ENCODE measurements around the gene HHAT. TPM values are rescaled to one million over a fixed set of nuclear protein-coding genes. Genes with fewer than 3 reads are reported as not detected.

HHAT gene
- total RNA-seq, 2 experiments from 2014 or later: 0.76 to 1.3 TPM

DNA sequence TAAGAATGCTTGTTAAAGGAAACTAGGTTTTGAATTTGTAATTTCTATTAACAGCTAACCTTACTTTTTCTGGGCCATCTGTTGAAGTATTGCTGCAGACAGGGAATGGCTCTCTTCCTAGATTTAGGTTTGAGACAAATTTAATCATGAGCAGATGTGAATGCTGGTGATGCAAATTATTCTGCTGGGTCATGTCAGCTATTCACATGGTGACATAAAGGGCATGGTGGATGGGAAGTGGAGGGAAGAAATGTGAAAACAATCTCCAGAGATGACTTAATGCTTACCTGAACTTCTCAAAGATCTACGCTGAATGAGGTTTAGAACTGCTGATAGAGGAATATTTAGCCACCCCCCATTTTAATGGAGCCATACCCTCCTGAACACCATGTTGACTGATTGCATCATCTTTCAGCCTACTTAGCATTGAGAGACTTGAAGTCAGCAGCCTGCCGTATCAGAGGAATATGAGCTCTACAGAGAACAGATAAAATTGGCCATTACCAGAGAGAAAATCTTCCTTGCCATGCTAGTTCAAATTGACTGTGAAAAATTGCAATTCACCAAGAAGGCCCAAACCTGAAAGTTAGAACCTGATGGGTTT lies 138.8 kb downstream of the HHAT start:
- POLR2A ChIA-PET: no interaction called here
- H3K27me3 Mint-ChIP-seq: peaks cover 29% of the 10 kb centered on the region
- peaks cover 13% of the 10 kb centered on the region for H3K4me1 Mint-ChIP-seq
- DNase-seq: no peak
- no peaks in the 10 kb centered on the region for H3K9me3 Mint-ChIP-seq
- CTCF ChIA-PET: no interaction called here
- H3K4me3 Mint-ChIP-seq: no peak overlapping the region
- no peak overlapping the region for H3K27ac Mint-ChIP-seq
- H3K36me3 Mint-ChIP-seq (ENCODE audit: low read depth): no peaks in the 10 kb centered on the region

DNA sequence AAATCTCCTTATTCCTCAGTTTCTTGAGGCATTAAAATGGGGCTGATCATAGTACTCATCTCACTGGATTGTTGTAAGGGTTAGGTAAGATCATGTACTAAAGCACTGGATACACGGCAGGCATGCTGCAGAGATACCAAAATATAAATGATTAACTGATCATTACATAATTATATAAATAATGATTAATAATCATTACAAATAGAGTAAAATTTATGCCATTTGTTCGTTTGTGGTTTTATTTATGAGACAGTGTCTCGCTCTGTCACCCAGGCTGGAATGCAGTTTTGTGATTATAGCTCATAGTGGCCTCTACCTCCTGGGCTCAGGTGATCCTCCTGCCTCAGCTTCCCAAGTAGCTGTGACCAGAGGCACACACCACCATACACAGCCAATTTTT lies 140.7 kb downstream of the HHAT start:
- Mint-ChIP-seq H3K27ac (no peak overlapping the region), H3K9me3 (no peaks in the 10 kb centered on the region), H3K27me3 (peaks cover 15% of the 10 kb centered on the region), H3K36me3 (ENCODE audit: low read depth) (no peaks in the 10 kb centered on the region), H3K4me3 (no peak overlapping the region), H3K4me1 (peaks cover 11% of the 10 kb centered on the region)
- ChIA-PET CTCF (no interaction called here), POLR2A (no interaction called here)
- DNase-seq: no peak

DNA sequence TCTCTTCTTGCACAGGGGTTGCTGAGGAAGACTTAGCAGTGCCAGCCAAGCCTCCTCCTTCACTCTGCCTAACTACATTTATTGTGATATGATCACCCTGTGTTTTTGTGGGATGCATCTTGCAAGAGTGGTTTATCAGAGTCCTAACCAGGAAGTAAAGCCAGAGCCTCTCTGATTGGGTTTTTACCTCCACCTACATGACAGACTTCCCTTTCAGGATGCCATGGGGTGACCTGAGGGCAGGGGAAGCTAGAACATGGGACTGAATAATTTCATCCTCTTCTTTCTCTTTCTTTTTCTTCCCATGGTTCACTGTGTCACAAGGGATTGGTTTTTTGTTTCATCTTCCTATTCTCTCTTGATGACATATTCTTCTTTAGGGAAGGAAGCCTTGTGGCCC lies 146.6 kb downstream of the HHAT start:
- Mint-ChIP-seq H3K4me1 (no peaks in the 10 kb centered on the region), H3K9me3 (no peaks in the 10 kb centered on the region), H3K4me3 (no peak overlapping the region), H3K36me3 (ENCODE audit: low read depth) (no peaks in the 10 kb centered on the region), H3K27me3 (peaks cover 5% of the 10 kb centered on the region), H3K27ac (no peak overlapping the region)
- ChIA-PET POLR2A (no interaction called here), CTCF (no interaction called here)
- DNase-seq: no peak

DNA sequence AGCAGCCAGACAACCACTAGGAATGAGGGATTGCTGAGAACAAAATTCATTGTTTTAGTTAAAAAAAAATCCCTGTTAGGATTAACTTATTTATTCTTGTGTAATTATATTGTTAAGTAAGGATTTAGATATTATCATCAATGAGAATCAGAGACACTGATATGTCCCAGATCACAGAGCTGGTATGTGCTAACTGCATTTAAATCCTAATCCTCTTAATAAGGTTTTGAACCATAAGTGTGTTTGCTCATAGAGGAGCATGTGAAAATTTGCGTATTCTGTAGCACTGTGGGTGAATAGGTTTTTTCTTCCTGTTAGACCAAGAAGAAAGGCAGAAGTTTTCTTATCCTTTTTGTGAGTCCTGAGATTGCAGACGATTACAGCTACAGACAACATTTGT lies 147.1 kb downstream of the HHAT start:
- no peaks in the 10 kb centered on the region for H3K4me1 Mint-ChIP-seq
- CTCF ChIA-PET: no interaction called here
- no peaks in the 10 kb centered on the region for H3K36me3 Mint-ChIP-seq (ENCODE audit: low read depth)
- DNase-seq: no peak
- H3K27ac Mint-ChIP-seq: no peak overlapping the region
- no peaks in the 10 kb centered on the region for H3K9me3 Mint-ChIP-seq
- peaks cover 5% of the 10 kb centered on the region for H3K27me3 Mint-ChIP-seq
- POLR2A ChIA-PET: no interaction called here
- H3K4me3 Mint-ChIP-seq: no peak overlapping the region

DNA sequence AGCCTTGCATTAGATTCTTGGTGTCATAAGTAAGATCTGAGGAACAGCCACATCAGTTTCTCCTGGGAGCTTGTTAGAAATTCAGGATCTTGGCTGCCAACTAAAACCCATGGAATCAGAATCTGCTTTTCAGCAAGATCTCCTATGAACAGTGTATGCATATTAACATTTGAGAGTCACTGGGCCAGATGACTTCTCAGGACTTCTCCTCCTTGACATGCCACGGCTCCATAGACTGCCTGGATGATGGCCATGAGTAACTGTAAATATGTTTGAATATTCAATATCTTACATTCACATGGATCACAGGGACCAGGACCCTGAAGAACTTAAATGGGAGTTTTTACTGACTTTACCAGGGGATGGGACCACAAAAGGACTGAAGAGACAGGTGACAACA lies 148.0 kb downstream of the HHAT start:
- H3K9me3 Mint-ChIP-seq: no peaks in the 10 kb centered on the region
- CTCF ChIA-PET: no interaction called here
- POLR2A ChIA-PET: no interaction called here
- H3K27ac Mint-ChIP-seq: no peak overlapping the region
- H3K4me3 Mint-ChIP-seq: no peak overlapping the region
- peaks cover under 1% of the 10 kb centered on the region for H3K27me3 Mint-ChIP-seq
- no peaks in the 10 kb centered on the region for H3K36me3 Mint-ChIP-seq (ENCODE audit: low read depth)
- H3K4me1 Mint-ChIP-seq: no peaks in the 10 kb centered on the region
- DNase-seq: no peak

DNA sequence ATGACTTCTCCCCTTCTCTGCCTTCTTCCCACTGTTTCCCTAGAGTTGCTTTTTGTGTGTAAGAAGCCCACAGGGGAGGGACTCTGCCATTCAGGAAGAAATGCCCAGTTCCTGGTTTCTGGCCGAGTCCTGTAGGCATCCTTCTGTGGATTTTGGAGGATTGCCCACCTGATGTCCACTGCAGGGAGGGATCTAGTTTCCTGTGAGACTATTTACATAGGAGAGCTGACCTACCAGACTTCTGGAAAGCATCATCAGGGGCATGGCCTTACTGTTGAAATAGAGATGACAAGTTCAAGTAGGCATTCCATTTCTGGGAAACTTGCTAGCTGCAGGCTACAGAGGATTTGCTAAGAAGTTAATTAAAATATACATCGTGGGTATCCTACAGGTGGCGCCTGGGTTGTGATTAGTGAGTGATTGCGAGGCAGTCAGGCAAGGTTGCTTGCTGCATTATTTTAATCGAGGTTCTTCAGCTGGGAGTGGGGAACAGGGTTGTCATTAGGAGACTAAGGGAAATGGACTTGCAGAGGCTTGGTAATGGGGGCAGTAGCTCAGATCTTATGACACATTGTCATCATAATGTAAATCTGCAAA lies 148.7 kb downstream of the HHAT start:
- no peak overlapping the region for H3K4me3 Mint-ChIP-seq
- no peaks in the 10 kb centered on the region for H3K27me3 Mint-ChIP-seq
- CTCF ChIA-PET: no interaction called here
- no peak for DNase-seq
- H3K9me3 Mint-ChIP-seq: no peaks in the 10 kb centered on the region
- H3K4me1 Mint-ChIP-seq: no peaks in the 10 kb centered on the region
- POLR2A ChIA-PET: no interaction called here
- no peaks in the 10 kb centered on the region for H3K36me3 Mint-ChIP-seq (ENCODE audit: low read depth)
- no peak overlapping the region for H3K27ac Mint-ChIP-seq

DNA sequence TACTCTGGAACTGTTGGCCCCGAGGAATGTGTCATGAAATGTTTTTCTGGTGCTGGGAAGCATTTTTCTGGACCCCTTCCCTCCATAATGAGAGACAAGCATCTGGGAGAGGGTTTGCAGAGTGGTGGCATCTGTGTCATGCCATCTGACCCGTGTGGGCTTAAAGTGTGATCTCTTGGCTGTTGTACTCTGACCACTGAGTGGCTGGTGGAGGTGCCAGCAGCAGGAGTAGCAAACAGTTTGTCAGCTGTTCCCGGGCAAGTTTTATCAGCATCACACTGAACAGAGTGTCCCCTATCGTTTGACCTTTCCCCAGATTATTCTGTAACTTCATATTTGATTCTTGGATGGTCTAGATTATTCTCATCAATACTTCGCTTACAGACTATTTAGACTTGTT lies 150.1 kb downstream of the HHAT start:
- Mint-ChIP-seq H3K27me3 (no peaks in the 10 kb centered on the region), H3K27ac (no peak overlapping the region), H3K36me3 (ENCODE audit: low read depth) (no peaks in the 10 kb centered on the region), H3K4me3 (no peak overlapping the region), H3K9me3 (no peaks in the 10 kb centered on the region), H3K4me1 (no peaks in the 10 kb centered on the region)
- ChIA-PET CTCF (no interaction called here), POLR2A (no interaction called here)
- no peak for DNase-seq

DNA sequence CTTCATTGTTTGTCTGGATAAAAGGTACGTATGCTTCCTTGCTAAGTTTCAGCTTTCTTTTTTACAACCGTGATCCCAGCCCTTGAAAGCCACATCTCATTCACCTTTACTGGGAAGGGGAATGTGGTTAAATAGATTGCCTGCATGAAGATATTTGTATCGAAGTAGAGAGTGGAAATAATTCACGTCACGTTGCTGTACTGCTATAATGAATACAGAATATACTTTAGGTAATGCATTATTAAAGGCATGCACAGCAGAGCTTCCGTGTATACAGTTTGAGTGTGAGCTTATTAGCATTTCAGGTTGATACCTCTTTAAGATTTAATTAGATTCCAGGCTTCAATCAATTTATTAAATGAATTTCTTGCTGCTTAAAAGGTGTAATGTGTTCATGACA lies 153.8 kb downstream of the HHAT start:
- POLR2A ChIA-PET: no interaction called here
- H3K4me3 Mint-ChIP-seq: no peak overlapping the region
- no peaks in the 10 kb centered on the region for H3K9me3 Mint-ChIP-seq
- CTCF ChIA-PET: no interaction called here
- peaks cover 4% of the 10 kb centered on the region for H3K4me1 Mint-ChIP-seq
- no peak overlapping the region for H3K27ac Mint-ChIP-seq
- H3K27me3 Mint-ChIP-seq: no peaks in the 10 kb centered on the region
- no peak for DNase-seq
- H3K36me3 Mint-ChIP-seq (ENCODE audit: low read depth): no peaks in the 10 kb centered on the region

DNA sequence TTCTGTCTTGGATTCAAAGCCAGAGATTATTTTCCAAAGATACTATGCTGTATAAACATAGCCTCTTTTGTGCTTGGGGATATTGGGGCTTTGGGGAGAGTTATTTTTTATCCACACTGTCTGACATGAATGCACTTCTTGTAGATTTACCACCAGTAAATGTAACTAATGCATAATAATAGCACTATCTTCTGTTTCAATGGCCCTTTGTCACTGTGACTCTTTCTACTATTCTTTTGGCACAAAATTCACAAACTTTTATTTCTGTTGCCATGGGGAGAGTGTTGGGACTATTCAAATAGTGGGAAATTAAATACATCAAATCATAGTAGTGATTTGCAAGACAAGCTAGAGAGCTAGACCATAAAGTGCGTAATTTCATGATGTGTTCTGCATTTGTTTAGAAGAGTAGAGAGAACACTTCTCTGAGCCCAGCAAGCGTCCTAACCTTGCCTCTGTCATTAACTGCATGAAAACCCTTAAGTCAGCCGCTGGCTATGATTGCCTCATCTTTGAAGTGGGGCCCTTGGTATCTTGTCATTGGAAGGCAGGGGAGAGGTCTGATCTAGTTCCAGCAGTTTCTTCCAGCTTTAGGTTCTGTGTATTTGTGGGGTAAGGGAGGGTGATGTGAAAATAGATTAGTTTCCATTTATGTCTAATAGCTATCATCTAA lies 154.4 kb downstream of the HHAT start:
- no peaks in the 10 kb centered on the region for H3K9me3 Mint-ChIP-seq
- no peak overlapping the region for H3K4me3 Mint-ChIP-seq
- H3K27ac Mint-ChIP-seq: no peak overlapping the region
- H3K27me3 Mint-ChIP-seq: no peaks in the 10 kb centered on the region
- POLR2A ChIA-PET: no interaction called here
- no peak for DNase-seq
- no peaks in the 10 kb centered on the region for H3K36me3 Mint-ChIP-seq (ENCODE audit: low read depth)
- H3K4me1 Mint-ChIP-seq: peaks cover 4% of the 10 kb centered on the region
- CTCF ChIA-PET: interaction anchor here (0.6 kb wide), 1 partner anchor 160 kb away, joined by 4 read pairs; no protein-coding TSS in a partner anchor

DNA sequence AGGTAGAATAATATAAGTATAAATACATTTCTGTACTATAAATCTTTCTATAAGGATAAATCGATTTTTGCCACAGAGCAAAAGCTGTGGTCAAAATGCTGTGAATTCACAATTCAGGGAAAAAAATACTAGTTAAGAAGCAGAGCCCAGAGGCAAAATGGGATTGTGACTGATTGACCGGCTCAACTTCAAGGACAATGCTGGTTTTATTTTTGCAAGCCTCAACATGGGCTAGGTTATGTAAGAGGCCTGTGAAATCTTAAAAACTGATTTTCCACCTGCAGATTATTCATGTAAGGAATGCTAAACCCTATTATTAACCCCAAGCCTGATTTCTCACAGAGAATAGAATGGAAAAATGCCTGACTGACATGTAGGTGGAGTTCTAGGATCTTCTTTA lies 155.1 kb downstream of the HHAT start:
- H3K9me3 Mint-ChIP-seq: no peaks in the 10 kb centered on the region
- no peaks in the 10 kb centered on the region for H3K36me3 Mint-ChIP-seq (ENCODE audit: low read depth)
- POLR2A ChIA-PET: no interaction called here
- no peaks in the 10 kb centered on the region for H3K27me3 Mint-ChIP-seq
- no peak overlapping the region for H3K27ac Mint-ChIP-seq
- no peak for DNase-seq
- H3K4me1 Mint-ChIP-seq: peaks cover 6% of the 10 kb centered on the region
- H3K4me3 Mint-ChIP-seq: no peak overlapping the region
- CTCF ChIA-PET: interaction anchor here (0.6 kb wide), 1 partner anchor 159 kb away, joined by 4 read pairs; no protein-coding TSS in a partner anchor

DNA sequence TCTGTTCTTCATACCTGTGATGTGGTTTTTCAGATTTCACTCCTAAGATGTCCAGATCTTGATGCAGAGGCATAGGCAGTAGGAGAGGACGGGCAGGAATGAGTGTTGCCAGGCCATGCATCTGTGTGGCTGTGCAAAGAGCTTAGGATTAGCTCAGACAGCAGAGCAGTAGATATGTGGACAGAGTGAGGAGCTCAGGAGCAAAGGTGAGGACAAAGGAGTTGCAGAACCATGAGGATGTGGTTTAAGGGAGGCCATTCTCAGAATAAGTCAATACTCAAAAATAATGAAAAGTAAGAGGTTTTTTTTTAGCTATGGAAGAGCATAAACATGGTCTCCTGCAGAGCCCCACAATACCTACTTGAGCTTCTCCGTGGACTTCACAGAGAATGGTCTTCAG lies 158.3 kb downstream of the HHAT start:
- no peaks in the 10 kb centered on the region for H3K36me3 Mint-ChIP-seq (ENCODE audit: low read depth)
- CTCF ChIA-PET: no interaction called here
- POLR2A ChIA-PET: no interaction called here
- H3K27me3 Mint-ChIP-seq: no peaks in the 10 kb centered on the region
- no peak overlapping the region for H3K27ac Mint-ChIP-seq
- H3K4me1 Mint-ChIP-seq: peaks cover 6% of the 10 kb centered on the region
- DNase-seq: no peak
- H3K9me3 Mint-ChIP-seq: no peaks in the 10 kb centered on the region
- H3K4me3 Mint-ChIP-seq: no peak overlapping the region

DNA sequence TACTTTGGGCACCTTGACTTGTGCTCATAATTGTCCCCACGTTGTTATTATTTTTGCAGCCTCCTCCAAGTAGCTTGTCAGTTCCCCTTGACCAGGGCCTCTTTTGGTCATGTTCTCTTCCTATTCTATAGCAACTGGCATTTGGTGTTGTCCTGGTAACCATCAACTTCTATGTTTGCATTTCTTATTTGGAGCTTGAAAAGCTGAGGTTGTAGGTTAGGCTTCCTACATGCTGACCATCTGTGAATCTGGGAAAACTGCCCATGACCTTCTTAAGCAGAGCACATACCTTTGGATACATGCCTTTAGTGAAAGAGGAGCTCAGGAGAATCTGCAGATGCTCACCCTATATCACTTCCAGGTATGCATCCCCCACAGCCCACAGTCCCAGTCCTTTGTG lies 160.8 kb downstream of the HHAT start:
- CTCF ChIA-PET: no interaction called here
- Mint-ChIP-seq H3K27ac (no peak overlapping the region), H3K36me3 (ENCODE audit: low read depth) (no peaks in the 10 kb centered on the region)

DNA sequence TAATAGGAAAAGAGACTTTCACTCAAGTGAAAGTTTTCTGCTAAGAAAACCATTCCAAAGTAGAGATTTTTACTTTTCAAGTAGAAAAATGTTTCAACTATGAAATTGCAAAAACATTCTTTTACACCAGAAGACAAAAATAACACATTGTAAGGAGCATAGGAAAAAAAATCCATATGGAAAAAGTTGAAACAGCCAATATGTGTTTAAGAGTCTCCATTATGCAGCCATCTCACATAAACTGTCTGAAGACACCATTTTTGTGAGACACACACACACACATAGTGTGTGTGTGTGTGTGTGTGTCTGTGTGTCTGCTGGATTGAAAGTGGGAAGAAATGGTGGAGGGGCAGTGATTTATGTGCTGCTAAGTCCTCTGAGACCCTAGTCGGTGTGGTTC lies 162.1 kb downstream of the HHAT start:
- Mint-ChIP-seq H3K4me3 (no peak overlapping the region), H3K9me3 (no peaks in the 10 kb centered on the region), H3K27me3 (no peaks in the 10 kb centered on the region), H3K36me3 (ENCODE audit: low read depth) (no peaks in the 10 kb centered on the region), H3K4me1 (peaks cover 6% of the 10 kb centered on the region), H3K27ac (no peak overlapping the region)
- POLR2A ChIA-PET: no interaction called here
- DNase-seq: no peak
- CTCF ChIA-PET: no interaction called here

More for the DNA sequence above, 160.8 kb downstream of the HHAT start:
- no peak for DNase-seq
- POLR2A ChIA-PET: no interaction called here
- Mint-ChIP-seq H3K27me3 (no peaks in the 10 kb centered on the region), H3K9me3 (no peaks in the 10 kb centered on the region), H3K4me1 (peaks cover 6% of the 10 kb centered on the region), H3K4me3 (no peak overlapping the region)

DNA sequence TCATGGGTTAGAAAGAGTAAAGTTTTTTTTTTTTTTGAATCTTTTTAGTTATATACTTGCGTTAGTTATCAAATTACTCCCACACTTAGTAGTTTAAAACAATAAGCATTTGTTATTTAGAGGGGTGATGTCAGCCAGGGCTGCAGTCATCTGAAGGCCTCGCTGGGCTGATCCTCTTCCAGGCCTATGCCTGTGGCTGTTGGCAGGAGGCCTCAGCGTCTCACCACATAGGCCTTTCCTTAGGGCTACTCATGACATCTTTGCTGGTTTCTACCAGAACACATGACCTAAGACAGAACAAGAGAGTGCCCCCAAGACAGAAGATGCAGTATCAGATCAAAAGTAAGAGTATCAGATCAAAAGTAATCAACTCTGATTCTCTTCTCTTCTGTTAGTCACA lies 167.4 kb downstream of the HHAT start:
- Mint-ChIP-seq H3K27ac (no peak overlapping the region), H3K27me3 (no peaks in the 10 kb centered on the region), H3K36me3 (ENCODE audit: low read depth) (no peaks in the 10 kb centered on the region), H3K4me3 (no peak overlapping the region), H3K9me3 (no peaks in the 10 kb centered on the region), H3K4me1 (no peaks in the 10 kb centered on the region)
- CTCF ChIA-PET: no interaction called here
- POLR2A ChIA-PET: no interaction called here
- no peak for DNase-seq
